Skeletal muscle cell (primary cell): ENCODE data around the gene FAM193B.

Experiments
- DNase-seq: peaks from one replicate; pipeline ENCODE4 v3.0.0-alpha.2; 2010; ENCODE audit warnings: low read depth
- H3K4me3 ChIP-seq: 2 replicates; pipeline ENCODE4 v1.5.1; 2011; ENCODE audit warnings: low read depth, mild to moderate bottlenecking, control low read depth, low read length, moderate library complexity

The FAM193B gene

DNA sequence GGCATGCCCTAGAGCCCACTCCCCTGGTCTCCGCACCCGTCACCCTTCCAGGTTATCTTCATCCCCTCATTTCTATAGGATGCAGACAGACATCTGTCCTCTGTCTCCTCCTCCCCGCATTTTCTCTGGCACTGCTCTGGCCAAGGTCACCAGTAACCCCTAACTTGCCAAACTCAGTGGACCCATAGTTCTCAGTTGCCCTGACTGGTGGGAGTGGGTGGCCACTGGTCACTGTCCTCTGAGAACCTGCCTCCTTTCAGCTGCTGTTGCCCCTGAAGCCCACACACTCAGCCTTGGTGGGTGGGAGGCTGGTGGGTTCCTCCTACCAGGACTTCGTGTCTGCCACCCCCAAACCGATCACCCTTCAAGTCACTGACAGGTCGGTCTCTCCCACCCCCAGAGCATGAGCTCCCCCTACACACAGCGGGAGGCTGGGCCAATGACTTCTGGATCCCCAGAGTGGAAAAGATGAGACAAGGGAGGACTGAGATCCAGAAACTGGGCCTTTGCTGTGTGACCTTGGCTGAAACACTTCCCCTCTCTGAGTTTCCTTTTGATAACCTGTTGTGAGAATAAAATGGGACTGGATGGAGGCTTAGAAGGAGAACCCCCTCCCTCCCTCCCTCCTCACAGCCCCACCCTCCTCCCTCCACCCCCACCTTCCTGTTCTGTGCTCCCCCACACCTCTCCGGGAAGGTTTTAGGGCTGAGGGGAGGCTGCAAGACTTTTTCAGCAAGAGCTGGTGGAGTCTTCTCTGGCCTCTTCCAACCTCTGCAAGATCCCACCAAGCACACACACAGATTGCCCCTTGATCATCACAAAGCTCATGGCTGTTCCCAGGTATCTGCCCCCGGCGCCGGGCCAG, 78.6 kb downstream of the FAM193B start:
- no peak for DNase-seq
- H3K4me3 ChIP-seq, result no peak overlapping the region

- no peak for DNase-seq
- no peak overlapping the region for H3K4me3 ChIP-seq
Observed at GRCh38 chr5:177474846-177475562, 79.4 kb downstream of the FAM193B start.

- DNase-seq, result no peak
- H3K4me3 ChIP-seq, result no peak overlapping the region
Observed at GRCh38 chr5:177474002-177474476, 80.3 kb downstream of the FAM193B start.

DNA sequence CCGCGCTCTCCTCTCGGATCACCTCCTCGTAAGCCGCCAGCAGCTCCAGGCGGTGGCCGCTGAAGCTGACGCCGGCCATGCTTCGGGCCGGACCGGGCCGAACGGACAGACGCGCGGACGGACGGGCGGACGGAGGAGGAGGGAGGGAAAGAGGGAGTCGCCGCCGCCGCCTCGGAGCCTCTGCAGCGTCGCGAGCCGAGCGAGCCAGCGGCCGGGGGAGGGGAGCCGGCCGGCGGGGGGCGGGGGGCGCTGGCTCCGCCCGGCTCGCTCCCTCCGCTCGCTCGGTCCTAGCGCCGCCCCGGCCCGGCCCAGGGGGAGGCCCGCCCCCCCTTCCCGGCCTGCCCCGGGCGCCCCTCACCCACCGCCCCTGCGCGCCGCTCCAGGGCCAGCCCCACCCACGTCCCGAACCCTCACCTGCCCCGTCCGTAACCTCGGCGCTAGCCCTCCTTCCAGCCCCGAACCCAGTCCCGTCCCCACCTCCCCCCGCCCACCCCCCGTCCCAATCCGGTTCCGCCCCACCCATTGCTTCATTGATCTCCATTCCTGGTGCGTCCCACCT, 80.8 kb downstream of the FAM193B start, which contains the start of gene DBN1:
TSS of gene DBN1 (minus strand) at position 192 of the 559 bp plus-strand sequence. CDS start at position 79, 113 bp downstream.
- no peak for DNase-seq

GRCh38 chr5:177472460-177473442, 81.6 kb downstream of the FAM193B start:
- H3K4me3 ChIP-seq, result peak overlapping the region; percentile 81
- DNase-seq, result no peak

More for the DNA sequence above, 80.8 kb downstream of the FAM193B start, which contains the start of gene DBN1:
- peak within 1 kb of the TSS; percentile 81 for H3K4me3 ChIP-seq

GRCh38 chr5:177471610-177472356, 82.6 kb downstream of the FAM193B start:
- H3K4me3 ChIP-seq, result peak overlapping the region; percentile 81

DNA sequence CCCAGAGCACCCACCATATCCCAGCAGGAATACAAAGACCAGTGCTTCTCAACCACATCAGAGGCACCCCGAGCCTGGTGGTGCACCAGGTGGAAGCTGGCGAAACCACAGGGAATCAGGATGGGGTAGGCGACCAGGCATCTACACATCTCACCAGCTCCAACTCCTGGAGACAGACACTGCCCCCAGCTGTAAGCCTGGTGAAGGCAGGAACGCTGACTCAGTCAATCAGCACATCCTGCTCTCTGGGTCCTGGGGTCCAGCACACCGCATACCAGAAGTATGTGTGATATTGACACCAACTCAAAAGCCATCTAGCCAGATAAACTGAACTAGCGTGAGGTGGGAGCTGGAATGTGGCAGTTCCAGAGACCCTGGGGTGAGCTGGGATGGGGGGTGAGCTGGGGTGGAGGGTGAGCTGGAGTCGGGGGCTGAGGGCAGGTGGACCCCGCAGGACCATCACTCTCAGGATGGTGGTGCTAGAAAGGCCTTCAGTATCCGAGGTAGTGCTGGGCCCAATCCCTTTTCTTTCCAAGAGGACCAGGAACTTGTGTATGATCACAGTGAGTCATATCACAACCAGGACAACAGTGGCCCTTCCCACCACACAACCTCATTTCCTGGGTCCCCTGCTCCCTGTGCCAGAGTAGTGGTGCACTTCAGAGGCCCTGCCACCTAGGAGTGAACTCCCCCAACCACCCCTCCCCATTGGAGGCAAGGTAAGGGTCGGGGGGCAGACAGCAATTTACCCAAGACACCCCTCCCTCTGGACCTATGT, 83.4 kb downstream of the FAM193B start:
- no peak for DNase-seq
- H3K4me3 ChIP-seq, result peak overlapping the region; percentile 81

More at GRCh38 chr5:177471610-177472356, 82.6 kb downstream of the FAM193B start:
- DNase-seq, result no peak
